Cardiac fibroblast (primary cell): ENCODE results near the gene RUVBL1.

Experiments used
- DNase-seq, 2 donors: peaks; one replicate each; pipeline versions ENCODE4 v3.0.0 to v3.0.0-alpha.2; 2010; ENCODE audit warnings: low read depth in 2 of 2
- H3K4me3 ChIP-seq, 2 donors: replicated peaks in 1 of 2; 1 replicate in 1 of 2; 2 replicates in 1 of 2; pipeline ENCODE4 v1.5.1; 2011; ENCODE audit warnings: low read depth in 2 of 2, low read length in 2 of 2, mild to moderate bottlenecking in 2 of 2, moderate library complexity in 1 of 2
- TF ChIP-seq, protein P1 (sequence below): IDR thresholded peaks from one replicate; pipeline ENCODE4 v1.5.1; 2011; ENCODE audit warnings: low read depth, mild to moderate bottlenecking, low read length, inconsistent platforms

Gene RUVBL1

DNA sequence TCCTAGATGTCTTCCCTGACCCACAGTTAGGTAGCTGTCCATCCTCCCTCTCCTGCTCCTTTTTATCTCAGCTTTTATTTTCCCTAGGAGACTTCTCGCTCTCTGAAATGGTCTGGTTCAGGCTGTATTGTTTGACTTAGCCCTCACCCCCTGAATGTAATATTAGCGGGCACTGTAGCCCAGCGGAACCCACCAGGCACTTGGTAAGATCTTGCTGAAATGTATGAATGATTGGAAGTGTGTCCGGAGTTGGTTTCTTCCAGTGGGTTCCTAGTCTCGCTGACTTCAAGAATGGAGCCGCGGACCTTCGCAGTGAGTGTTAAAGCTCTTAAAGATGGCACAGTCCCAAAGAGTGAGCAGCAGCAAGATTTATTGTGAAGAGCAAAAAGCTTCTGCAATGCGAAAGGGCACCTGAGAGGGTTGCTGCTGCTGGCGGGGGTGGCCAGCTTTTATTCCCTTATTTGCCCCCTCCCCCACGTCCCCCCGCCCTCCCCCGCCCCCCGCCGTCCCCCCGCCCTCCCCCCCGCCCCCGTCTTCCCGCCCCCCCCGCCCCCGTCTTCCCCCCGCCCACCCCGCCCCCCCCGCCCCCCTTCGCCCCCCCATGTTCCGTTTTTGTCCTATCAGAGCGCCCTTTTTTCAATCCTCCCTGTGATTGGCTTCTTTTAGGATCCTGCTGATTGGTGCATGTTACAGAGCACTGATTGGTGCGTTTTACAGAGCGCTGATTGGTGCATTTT lies 29.0 kb upstream of the RUVBL1 start:
- TF ChIP-seq, protein P1, sequence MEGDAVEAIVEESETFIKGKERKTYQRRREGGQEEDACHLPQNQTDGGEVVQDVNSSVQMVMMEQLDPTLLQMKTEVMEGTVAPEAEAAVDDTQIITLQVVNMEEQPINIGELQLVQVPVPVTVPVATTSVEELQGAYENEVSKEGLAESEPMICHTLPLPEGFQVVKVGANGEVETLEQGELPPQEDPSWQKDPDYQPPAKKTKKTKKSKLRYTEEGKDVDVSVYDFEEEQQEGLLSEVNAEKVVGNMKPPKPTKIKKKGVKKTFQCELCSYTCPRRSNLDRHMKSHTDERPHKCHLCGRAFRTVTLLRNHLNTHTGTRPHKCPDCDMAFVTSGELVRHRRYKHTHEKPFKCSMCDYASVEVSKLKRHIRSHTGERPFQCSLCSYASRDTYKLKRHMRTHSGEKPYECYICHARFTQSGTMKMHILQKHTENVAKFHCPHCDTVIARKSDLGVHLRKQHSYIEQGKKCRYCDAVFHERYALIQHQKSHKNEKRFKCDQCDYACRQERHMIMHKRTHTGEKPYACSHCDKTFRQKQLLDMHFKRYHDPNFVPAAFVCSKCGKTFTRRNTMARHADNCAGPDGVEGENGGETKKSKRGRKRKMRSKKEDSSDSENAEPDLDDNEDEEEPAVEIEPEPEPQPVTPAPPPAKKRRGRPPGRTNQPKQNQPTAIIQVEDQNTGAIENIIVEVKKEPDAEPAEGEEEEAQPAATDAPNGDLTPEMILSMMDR, result no peak
- peak overlapping the region; percentile 58 to 83 for H3K4me3 ChIP-seq
- DNase-seq, result peak in 1 of 2 donors; percentile 83

DNA sequence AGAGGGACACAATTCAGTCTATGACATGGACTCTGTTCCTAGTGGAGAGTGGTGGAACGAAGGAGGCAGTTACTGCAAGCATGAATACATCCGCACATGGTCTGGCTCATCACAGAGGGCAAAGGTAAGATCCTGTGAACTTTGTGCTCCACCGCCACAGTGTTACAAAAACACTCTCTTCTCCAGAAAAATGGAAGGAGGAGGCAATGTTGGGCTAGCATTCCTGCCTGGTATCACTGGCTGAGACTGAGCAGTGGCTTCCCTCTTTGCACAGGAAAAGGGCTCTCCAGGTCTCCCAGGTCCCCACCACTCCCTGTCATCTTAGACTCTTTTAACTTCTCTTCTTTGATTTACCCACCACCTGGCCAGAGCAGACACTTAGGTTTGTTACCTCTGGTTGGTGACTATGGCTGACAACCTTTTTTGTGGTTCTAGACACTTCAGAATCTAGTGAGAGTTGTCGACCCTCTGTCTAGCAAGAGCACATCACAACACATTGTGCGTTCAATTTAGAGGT lies 28.2 kb upstream of the RUVBL1 start:
- TF ChIP-seq, protein P1, result no peak
- H3K4me3 ChIP-seq, result no peak overlapping the region
- DNase-seq, result no peak

DNA sequence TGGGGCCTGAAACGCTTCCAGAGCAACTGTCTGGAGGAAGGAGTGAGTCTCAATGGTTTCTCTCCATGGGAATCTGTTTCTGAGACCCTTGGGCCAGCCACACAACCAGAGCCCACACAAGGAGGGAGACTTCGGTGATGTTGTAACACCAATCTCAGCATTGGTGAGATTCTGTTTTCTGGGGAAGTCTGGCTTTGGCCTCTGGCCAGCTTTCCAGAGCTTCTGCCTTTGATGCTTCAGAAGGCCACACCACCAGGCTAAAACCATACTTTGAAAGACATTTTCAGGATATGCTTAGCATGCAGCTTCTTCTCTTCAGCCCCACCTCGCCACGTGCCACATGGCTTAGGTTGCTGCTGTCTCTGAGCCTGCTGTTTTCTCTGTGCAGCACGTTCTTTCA lies 26.0 kb upstream of the RUVBL1 start:
- H3K4me3 ChIP-seq, result no peak overlapping the region
- TF ChIP-seq, protein P1, result no peak
- DNase-seq, result no peak

GRCh38 chr3:128146201-128146600 lies 22.6 kb upstream of the RUVBL1 start:
- TF ChIP-seq, protein P1, result no peak
- no peak for DNase-seq
- no peak overlapping the region for H3K4me3 ChIP-seq

DNA sequence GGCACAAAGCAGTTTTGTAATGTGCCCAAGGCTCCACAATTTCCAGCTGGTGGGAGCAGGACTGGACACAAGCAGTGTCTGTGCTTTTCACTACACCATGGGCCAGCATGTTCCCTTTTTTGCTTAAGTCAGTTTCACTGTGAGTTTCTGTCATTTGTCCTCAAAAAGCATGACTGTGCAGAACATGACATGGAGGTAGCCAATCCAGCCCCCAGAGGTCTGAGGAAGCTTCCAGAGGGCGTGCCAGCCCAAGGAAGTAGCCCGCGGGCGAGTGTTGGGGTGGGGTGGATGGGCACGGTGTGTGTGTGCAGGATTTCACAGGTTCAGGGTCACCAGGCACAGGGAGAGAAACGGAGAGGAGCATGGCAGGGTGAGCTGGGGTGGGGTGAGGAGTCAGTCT lies 21.7 kb upstream of the RUVBL1 start:
- H3K4me3 ChIP-seq, result no peak overlapping the region
- no peak for DNase-seq
- TF ChIP-seq, protein P1, result no peak

DNA sequence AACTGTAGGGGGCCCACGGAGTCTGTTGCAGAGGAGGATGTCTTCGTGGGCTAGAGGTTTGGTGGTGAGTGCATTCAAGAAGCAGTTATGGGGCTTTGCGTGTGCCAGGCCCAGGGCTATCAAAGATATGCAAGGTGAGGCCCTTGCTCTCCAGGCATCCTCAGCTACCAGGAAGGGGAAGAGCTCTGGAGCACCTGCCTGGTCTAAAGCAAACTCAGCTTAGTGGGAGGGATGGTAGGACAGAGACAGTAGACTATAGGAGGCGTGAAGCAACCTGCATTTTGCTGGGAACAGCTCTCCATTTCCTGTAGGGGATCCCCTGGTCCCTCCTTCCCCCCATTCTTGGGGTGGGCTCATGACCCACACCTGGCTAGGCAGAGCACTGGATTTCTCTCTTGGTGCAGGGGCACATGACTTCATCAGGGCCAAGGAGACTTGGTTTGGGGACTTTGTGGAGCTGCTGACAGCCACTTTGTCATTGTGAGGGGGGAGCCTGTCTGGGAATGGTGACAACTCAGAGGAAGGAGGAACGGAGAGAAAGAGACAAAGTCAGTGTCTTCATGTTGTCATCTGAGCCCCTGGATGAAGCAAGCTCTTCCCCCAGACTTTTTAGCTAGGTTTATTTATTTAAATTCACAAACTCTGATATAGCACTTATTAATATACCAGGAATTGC lies 21.0 kb upstream of the RUVBL1 start:
- TF ChIP-seq, protein P1, result no peak
- no peak overlapping the region for H3K4me3 ChIP-seq
- DNase-seq, result no peak
